Measurements from ENCODE around the gene CCDC12. TPM values are rescaled to one million over a fixed set of nuclear protein-coding genes. Genes with fewer than 3 reads are reported as not detected.

CCDC12 gene
- total and polyA plus RNA-seq, 12 donors = 33.2 to 145 (median 70.0) TPM

DNA sequence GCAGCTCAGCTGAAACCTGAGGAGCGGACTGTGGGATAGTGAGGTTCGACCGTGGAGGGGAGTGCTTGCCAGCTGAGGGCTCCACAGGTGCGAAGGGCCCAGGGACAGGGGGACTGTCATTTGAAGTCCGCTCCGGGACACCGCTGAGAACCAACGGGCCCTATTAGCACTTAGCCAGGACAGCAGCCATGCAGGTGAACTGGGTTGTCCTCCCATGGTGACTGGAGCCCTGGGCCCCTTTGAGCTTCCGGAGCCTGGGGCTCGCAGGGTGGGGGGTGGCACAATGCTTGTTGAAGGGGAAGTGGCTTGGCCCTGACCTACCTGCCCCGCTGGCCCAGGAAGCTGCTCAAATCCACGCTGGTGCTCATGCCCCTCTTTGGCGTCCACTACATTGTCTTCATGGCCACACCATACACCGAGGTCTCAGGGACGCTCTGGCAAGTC lies 74.3 kb downstream of the CCDC12 start:
- no peak for TF ChIP-seq POLR2A (IDR thresholded peaks at IDR 0.05)
- TF ChIP-seq, protein P1, sequence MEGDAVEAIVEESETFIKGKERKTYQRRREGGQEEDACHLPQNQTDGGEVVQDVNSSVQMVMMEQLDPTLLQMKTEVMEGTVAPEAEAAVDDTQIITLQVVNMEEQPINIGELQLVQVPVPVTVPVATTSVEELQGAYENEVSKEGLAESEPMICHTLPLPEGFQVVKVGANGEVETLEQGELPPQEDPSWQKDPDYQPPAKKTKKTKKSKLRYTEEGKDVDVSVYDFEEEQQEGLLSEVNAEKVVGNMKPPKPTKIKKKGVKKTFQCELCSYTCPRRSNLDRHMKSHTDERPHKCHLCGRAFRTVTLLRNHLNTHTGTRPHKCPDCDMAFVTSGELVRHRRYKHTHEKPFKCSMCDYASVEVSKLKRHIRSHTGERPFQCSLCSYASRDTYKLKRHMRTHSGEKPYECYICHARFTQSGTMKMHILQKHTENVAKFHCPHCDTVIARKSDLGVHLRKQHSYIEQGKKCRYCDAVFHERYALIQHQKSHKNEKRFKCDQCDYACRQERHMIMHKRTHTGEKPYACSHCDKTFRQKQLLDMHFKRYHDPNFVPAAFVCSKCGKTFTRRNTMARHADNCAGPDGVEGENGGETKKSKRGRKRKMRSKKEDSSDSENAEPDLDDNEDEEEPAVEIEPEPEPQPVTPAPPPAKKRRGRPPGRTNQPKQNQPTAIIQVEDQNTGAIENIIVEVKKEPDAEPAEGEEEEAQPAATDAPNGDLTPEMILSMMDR (IDR thresholded peaks at IDR 0.05) = no peak
- DNase-seq = no peak
- Histone ChIP-seq H3K27me3 (peaks cover 11% of the 10 kb centered on the region), H3K9me3 (replicated peaks in 1 of 3) (no peaks in the 10 kb centered on the region), H3K4me3 (no peak overlapping the region), H3K27ac (no peak overlapping the region), H3K36me3 (replicated peaks in 1 of 2) (no peaks in the 10 kb centered on the region), H3K4me1 (replicated peaks in 1 of 2) (peaks cover 0 to 5% of the 10 kb centered on the region in 2 donors)
- intact Hi-C loops (cut with DNase I) = loop anchor here in 1 of 2 donors (5.0 kb wide), 1 partner anchor 40 kb away; the partner anchor contains the start of gene MYL3
- WGBS, 4 donors = 85 to 93% (median 91%) methylated on average over 11 to 15 of the region's 15 CpGs

DNA sequence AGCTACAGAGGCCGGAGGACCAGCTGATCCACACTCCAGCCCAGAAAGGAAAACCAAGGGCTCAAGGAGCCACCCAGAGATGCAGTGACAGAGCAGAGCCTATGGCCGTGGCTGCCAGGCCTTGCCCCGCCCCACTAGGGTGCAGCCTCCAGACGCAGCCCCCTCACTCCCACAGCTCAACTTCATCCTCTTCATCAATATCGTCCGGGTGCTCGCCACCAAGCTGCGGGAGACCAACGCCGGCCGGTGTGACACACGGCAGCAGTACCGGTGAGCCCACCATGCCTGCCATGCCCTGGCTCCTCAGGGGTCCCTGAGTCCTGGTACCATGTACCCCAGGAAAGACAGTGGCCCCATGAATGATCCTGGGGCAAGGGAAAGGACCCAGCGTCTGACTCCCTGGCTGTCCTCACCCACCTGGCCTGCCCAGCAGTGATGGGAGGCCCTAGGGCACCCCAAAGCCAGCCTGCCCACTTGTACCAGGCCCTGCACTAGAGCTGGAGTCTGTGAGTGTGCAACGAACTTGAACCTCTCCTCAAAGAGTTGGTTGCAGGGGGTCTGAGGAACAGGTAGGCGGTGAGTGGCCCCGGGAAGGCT lies 74.9 kb downstream of the CCDC12 start:
- H3K4me3 ChIP-seq = no peak overlapping the region
- peaks cover 0 to 5% of the 10 kb centered on the region in 2 donors for H3K4me1 ChIP-seq (replicated peaks in 1 of 2)
- no peaks in the 10 kb centered on the region for H3K9me3 ChIP-seq (replicated peaks in 1 of 3)
- peak in 1 of 7 donors; percentile 4 for DNase-seq
- no peak overlapping the region for H3K27ac ChIP-seq
- TF ChIP-seq, protein P1 (IDR thresholded peaks at IDR 0.05) = no peak
- no peak for TF ChIP-seq POLR2A (IDR thresholded peaks at IDR 0.05)
- 93 to 97% (median 93%) methylated on average over 6 to 17 of the region's 17 CpGs for WGBS, 4 donors
- intact Hi-C loops (cut with DNase I) = loop anchor here in 1 of 2 donors (5.0 kb wide), 1 partner anchor 39 kb away; the partner anchor contains the start of gene MYL3
- H3K36me3 ChIP-seq (replicated peaks in 1 of 2) = no peaks in the 10 kb centered on the region
- H3K27me3 ChIP-seq = peaks cover 11% of the 10 kb centered on the region

DNA sequence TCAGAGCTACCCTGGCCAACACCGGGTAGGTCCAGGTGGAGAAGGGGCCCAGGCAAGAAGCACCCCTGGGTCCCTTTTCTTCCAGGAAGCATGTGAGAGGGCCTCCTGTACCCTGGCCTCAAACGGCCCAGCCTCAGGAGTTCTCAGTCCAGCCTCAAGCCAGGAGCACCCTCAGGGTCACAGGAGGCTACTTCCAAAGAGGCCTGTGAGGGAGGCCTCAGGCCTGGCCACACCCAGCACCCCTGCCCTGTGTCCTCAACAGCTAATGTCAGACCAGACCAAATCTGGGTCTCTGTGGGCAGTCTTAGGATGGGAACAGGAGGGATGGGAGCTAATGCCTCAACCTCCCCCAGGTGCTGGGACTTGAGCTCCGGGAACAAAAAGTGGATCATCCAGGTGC lies 75.5 kb downstream of the CCDC12 start:
- intact Hi-C loops (cut with DNase I) = loop anchor here in 1 of 2 donors (5.0 kb wide), 1 partner anchor 39 kb away; the partner anchor contains the start of gene MYL3

DNA sequence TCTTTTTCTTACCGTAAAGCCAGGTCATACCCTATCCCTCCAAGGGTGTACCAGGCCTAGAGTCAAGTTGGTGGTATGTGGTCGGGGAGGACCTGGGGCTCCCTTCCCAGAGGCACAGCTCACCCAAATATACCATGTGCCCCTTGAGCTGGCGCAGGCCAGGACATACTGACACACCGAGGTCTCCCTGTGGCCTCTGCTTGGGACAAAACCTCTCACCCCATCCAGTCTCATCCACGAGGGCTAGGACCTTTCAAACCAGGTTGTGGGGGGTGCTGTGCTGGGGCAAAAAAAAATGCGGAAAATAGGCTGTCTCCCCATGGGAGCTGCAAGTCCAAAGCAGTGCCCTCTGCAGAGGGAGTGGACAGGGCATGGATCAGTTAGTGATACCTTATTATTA lies 76.2 kb downstream of the CCDC12 start:
- no peak for DNase-seq
- TF ChIP-seq POLR2A (IDR thresholded peaks at IDR 0.05) = no peak
- TF ChIP-seq, protein P1 (IDR thresholded peaks at IDR 0.05) = no peak
- H3K27me3 ChIP-seq = peaks cover 11% of the 10 kb centered on the region
- H3K27ac ChIP-seq = no peak overlapping the region
- H3K9me3 ChIP-seq (replicated peaks in 1 of 3) = no peaks in the 10 kb centered on the region
- 83 to 93% (median 87%) methylated on average over 3 to 6 of the region's 6 CpGs for WGBS, 4 donors
- intact Hi-C loops (cut with DNase I) = loop anchor here in 1 of 2 donors (5.0 kb wide), 1 partner anchor 38 kb away; the partner anchor contains the start of gene MYL3
- H3K36me3 ChIP-seq (replicated peaks in 1 of 2) = no peaks in the 10 kb centered on the region
- H3K4me1 ChIP-seq (replicated peaks in 1 of 2) = peaks cover 0 to 5% of the 10 kb centered on the region in 2 donors
- no peak overlapping the region for H3K4me3 ChIP-seq

More for the DNA sequence above, 75.5 kb downstream of the CCDC12 start:
- Histone ChIP-seq H3K36me3 (replicated peaks in 1 of 2) (no peaks in the 10 kb centered on the region), H3K9me3 (replicated peaks in 1 of 3) (no peaks in the 10 kb centered on the region), H3K27me3 (peaks cover 11% of the 10 kb centered on the region), H3K27ac (no peak overlapping the region), H3K4me3 (no peak overlapping the region), H3K4me1 (replicated peaks in 1 of 2) (peaks cover 0 to 5% of the 10 kb centered on the region in 2 donors)
- no peak for DNase-seq
- WGBS, 4 donors = 70 to 87% (median 78%) methylated on average over 2 to 3 of the region's 3 CpGs
- TF ChIP-seq POLR2A (IDR thresholded peaks at IDR 0.05) = no peak
- TF ChIP-seq, protein P1 (IDR thresholded peaks at IDR 0.05) = no peak

Data from adrenal gland (tissue), 12 donors.